ENCODE results near the gene PTPRF.
"Not testable (repeated sequence)": the region's sequence is repeated elsewhere in the genome, so short reads cannot be mapped to it uniquely, and the experiment has no call there.

The PTPRF gene

GRCh38 chr1:43613075-43613942 lies 82.6 kb downstream of the PTPRF start:
- no peak for DNase-seq

DNA sequence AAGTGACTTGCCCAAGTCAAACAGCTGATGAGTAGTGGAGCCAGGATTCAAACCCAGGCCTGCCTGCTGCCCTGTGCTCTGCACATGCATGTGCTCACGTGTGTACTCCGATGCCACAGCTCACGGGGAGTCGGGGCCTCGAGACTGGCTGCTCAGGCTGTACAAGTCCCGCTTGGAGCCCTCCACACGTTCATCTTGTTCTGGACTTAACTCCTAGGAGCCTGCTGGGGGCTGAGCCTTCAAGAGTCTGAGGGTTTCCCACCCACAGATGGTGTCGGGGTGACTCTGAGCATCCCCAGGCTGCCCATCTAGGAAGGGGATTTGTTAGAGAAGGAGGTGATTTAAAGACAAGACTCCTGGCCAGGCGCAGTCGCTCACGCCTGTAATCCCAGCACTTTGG lies 83.5 kb downstream of the PTPRF start:
- no peak for DNase-seq

- DNase-seq: no peak
These were observed 84.2 kb downstream of the PTPRF start for GRCh38 chr1:43614891-43615290.

DNA sequence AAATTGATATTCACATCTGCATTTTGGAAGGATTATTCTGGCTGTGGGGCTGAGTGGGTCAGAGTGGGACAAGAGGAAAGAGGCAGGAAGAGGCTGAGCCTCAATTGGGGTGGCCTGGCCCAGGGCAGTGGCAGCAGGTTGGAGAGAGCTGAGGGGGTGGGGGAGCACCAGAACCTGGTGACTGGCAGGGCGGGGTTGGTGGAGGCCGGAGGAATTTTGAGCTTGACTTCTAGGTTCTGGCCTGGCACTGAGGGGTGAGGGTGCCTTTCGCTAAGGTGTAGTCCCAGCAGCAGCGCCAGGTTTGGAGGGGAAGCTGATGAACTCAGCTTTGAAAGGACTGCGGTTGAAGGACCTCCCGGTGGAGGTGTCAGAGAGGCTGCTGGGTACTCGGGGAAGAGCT lies 85.7 kb downstream of the PTPRF start:
- DNase-seq: no peak

DNA sequence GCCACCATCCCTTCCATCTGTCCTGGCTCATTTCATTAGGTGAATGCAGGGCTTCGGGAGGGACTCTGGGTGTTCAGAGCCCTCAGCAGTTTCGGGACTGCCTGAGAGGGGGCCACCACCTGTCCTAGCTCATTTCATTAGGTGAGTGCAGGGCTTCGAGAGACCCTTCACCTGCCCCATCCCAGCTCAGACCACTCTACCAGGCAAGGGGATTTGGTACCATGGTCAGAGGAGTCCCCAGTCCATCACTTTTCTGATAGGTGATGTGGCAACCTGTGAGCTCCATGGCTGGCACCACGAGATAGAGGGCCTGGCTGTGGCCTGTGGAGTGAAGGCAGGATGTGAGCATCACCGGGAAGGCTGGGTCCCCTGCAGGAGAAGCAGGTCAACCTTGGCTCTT lies 86.3 kb downstream of the PTPRF start:
- DNase-seq: no peak

DNA sequence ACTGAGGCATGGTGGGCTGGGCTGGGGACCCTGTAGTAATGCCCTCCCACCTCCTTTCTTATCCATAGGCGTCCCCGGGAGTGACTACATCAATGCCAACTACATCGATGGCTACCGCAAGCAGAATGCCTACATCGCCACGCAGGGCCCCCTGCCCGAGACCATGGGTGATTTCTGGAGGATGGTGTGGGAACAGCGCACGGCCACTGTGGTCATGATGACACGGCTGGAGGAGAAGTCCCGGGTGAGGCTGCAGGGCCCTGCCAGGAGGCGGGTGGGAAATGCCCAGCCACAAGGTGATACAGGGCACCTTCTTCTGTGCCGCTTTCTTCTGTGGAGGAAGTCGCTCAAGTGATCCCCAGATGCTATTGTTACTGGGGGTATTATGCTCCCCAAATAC lies 87.0 kb downstream of the PTPRF start:
- no peak for DNase-seq

GRCh38 chr1:43618521-43619313 lies 88.0 kb downstream of the PTPRF start:
- DNase-seq: no peak

DNA sequence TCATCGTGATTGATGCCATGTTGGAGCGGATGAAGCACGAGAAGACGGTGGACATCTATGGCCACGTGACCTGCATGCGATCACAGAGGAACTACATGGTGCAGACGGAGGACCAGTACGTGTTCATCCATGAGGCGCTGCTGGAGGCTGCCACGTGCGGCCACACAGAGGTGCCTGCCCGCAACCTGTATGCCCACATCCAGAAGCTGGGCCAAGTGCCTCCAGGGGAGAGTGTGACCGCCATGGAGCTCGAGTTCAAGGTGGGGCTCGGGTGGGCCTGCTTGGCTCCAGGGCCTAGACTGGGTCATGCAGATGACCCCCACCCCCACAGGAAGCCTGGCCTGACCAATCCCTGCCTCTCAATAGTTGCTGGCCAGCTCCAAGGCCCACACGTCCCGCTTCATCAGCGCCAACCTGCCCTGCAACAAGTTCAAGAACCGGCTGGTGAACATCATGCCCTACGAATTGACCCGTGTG lies 88.7 kb downstream of the PTPRF start:
- no peak for DNase-seq

DNA sequence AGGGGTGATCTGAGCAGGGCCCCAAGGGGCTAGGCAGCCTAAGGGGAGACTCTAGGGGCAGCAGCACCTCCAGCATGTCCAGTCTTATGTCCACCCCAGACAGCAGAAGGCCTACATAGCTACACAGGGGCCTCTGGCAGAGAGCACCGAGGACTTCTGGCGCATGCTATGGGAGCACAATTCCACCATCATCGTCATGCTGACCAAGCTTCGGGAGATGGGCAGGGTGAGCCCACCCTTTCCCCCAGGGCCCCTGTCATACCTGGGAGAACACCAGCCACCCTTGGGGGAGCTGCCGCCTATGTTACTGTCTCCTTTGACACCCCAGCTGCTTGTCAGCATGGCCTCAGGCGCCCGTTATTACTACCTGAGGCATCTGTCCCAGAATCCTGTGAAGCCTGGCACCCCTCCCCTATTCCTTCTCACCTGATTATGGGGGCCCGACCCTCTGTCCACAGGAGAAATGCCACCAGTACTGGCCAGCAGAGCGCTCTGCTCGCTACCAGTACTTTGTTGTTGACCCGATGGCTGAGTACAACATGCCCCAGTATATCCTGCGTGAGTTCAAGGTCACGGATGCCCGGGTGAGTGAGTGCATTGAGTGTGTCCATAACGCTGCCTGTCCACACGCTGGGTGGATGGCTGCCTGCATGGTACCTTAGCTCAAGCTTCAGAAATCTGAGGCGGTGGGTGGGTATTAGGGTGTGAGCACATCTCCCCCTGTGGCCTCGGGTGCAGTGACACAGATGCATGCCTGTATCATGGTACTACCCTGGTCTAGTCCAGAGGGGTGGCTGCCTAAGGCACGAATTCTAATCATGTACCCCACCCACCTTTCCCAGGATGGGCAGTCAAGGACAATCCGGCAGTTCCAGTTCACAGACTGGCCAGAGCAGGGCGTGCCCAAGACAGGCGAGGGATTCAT lies 89.6 kb downstream of the PTPRF start:
- no peak for DNase-seq

- DNase-seq: no peak
These were observed 90.3 kb downstream of the PTPRF start for GRCh38 chr1:43620956-43621355.

DNA sequence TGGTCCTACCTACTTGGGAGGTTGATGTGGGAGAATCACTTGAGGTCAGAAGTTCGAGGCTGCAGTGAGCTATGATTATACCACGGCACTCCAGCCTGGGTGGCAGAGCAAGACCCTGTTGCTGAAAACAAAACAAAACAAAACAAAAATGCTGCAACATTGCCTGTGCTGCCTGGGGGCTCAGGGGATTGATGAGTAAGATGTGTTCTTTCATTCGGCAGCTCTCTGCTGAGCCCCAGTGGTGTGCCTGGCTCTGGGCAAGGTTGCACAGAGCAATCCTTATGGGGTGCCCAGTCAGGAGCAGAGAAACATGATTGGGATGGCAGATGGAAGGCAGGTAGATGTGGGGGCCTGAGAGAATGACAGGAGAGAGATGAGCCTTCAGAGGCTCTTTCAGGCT lies 90.7 kb downstream of the PTPRF start:
- no peak for DNase-seq

DNA sequence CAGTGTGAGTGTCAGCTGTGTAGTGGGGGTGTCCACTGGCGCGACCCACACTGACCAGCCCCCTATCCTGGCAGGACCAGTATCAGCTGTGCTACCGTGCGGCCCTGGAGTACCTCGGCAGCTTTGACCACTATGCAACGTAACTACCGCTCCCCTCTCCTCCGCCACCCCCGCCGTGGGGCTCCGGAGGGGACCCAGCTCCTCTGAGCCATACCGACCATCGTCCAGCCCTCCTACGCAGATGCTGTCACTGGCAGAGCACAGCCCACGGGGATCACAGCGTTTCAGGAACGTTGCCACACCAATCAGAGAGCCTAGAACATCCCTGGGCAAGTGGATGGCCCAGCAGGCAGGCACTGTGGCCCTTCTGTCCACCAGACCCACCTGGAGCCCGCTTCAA lies 91.2 kb downstream of the PTPRF start:
- no peak for DNase-seq

DNA sequence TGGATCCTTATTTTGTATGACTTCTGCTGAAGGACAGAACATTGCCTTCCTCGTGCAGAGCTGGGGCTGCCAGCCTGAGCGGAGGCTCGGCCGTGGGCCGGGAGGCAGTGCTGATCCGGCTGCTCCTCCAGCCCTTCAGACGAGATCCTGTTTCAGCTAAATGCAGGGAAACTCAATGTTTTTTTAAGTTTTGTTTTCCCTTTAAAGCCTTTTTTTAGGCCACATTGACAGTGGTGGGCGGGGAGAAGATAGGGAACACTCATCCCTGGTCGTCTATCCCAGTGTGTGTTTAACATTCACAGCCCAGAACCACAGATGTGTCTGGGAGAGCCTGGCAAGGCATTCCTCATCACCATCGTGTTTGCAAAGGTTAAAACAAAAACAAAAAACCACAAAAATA lies 91.8 kb downstream of the PTPRF start:
- no peak for DNase-seq

DNA sequence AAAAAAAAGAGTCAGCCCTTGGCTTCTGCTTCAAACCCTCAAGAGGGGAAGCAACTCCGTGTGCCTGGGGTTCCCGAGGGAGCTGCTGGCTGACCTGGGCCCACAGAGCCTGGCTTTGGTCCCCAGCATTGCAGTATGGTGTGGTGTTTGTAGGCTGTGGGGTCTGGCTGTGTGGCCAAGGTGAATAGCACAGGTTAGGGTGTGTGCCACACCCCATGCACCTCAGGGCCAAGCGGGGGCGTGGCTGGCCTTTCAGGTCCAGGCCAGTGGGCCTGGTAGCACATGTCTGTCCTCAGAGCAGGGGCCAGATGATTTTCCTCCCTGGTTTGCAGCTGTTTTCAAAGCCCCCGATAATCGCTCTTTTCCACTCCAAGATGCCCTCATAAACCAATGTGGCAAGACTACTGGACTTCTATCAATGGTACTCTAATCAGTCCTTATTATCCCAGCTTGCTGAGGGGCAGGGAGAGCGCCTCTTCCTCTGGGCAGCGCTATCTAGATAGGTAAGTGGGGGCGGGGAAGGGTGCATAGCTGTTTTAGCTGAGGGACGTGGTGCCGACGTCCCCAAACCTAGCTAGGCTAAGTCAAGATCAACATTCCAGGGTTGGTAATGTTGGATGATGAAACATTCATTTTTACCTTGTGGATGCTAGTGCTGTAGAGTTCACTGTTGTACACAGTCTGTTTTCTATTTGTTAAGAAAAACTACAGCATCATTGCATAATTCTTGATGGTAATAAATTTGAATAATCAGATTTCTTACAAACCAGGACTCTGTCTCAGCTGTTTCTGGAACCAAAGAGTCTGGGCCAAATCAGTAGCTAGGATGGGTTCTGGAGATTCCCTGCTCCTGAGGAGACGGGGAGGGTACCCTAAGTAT lies 92.5 kb downstream of the PTPRF start:
- DNase-seq: no peak

DNA sequence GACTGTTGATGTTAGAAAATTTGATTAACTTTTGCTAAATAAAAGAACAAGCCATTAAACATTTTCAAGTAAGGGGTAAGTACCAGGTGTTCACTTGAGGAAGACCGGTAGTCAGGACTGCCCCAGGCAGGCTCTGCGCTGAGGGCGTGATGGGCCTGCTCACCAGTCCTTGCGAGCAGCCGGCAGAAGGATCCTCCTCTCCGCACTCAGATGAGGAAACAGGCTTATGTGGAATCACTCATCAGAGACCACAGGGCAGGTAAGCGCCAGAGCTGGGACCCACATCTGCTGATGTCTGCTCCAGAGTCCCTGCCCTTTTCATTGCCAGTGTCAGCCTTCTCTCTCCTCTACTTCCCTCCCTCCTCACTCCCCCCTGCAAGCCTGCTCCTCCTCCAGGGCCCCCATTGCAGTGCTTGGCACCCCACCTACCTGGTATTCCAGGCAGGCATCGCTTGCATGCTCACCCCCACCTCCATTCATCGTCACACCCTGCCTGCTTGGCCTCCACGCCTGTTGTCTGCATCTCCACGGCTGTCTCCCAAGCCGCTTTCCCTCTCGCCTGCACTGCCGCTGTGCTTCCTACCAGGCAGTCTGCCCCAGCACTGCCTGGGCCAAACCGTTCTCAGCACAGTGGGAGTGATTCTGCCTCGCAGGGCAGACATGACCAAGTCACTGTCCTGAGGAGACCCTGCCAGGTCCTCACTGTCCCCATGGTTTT lies 94.5 kb downstream of the PTPRF start:
- DNase-seq: no peak

DNA sequence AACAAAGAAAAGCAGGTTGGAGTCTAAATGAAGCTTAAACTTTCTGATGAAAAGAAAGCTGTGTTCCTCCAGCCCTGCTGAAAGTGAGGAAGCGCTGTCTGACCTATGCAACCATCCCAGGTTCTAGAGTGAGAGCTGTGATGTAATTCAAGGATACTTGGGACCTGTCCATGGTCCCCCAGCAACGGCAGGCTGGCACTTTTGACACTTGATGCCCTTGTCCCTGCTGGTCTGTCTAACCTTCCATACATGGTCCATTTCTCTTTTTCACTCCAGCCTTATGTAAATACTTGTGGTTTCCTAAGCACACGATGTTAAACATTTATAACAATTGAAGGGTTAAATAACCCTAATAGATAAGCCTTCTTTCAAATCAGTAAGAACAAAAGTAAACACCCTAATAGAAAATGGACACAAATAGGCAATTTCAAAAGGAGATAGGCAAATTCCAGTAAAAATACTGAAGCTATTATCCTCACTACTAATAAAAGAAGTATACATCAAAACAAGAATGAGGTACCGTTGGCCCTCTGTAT lies 101.5 kb downstream of the PTPRF start:
- no peak for DNase-seq

GRCh38 chr1:43634721-43635120 lies 104.0 kb downstream of the PTPRF start:
- DNase-seq: no peak

DNA sequence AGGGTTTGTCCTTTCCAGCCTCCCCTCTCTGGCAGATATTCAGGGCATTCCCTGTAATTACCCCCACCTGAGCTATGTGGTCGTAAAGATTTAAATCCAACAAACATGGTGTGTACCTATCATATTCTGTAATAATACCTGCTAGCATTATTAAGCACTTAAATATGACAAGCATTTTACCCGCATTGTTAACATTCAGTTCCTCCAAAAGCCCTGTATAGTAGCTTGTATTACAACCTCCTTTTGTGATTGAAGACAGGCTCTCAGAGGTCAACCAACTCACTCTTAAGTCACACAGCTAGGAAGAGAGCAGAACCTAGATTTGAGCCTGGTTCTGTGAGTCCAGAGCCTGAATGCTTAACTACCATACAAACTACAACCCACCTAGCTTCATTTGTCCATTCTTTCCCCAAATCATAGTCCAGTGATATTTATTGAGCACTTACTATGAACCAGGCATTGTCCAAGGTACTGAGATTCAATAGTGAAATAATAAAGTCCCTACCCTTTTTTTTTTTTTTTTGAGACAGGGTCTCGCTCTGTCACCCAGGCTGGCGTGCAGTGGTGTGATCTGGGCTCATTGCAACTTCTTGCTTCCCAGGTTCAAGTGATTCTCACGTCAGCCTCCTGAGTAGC lies 105.4 kb downstream of the PTPRF start:
- DNase-seq: no peak

GRCh38 chr1:43637267-43637666 lies 106.6 kb downstream of the PTPRF start:
- no peak for DNase-seq

DNA sequence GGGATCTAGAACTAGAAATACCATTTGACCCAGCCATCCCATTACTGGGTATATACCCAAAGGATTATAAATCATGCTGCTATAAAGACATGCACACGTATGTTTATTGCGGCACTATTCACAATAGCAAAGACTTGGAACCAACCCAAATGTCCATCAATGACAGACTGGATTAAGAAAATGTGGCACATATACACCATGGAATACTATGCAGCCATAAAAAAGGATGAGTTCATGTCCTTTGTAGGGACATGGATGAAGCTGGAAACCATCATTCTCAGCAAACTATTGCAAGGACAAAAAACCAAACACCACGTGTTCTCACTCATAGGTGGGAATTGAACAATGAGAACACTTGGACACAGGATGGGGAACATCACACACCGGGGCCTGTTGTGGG lies 107.7 kb downstream of the PTPRF start:
- not testable (repeated sequence) for DNase-seq

Data from NCI-H524 treated with DMSO at 0.1 percent for 48 hours (cell line).